Gastrocnemius medialis (tissue), 4 donors: ENCODE data around the gene SLC27A1. TPM values are rescaled to one million over a fixed set of nuclear protein-coding genes. Genes with fewer than 3 reads are reported as not detected.
"Not testable (repeated sequence)": the region's sequence is repeated elsewhere in the genome, so short reads cannot be mapped to it uniquely, and the experiment has no call there.

Experiments
- ATAC-seq, 2 donors: fragments of 150-250 bp; one replicate each; pipeline ENCODE4 v1.9.1; 2016
- DNase-seq, 2 donors: peaks; one replicate each; pipeline ENCODE4 v3.0.0-alpha.2; 2019
- H3K27ac ChIP-seq, 4 donors: fragments of 200-600 bp; sonication (generic); 1 replicate in 1 of 4; 2 replicates in 3 of 4; pipeline ENCODE4 v1.5.1; 2016 to 2018; ENCODE audit warnings: mild to moderate bottlenecking in 2 of 4, moderate library complexity in 1 of 4
- H3K27me3 ChIP-seq, 3 donors: fragments of 200-600 bp; sonication (generic) in 2 of 3; 1 replicate in 1 of 3; 2 replicates in 2 of 3; pipeline versions ENCODE4 v1.5.1 to v1.6.0; 2016 to 2019; ENCODE audit warnings: mild to moderate bottlenecking in 1 of 3, moderate library complexity in 1 of 3
- H3K36me3 ChIP-seq, 2 donors: fragments of 200-600 bp; sonication (generic) in 1 of 2; one replicate each; pipeline ENCODE4 v1.5.1; 2017 to 2018
- H3K4me1 ChIP-seq, 2 donors: fragments of 200-600 bp; sonication (generic) in 1 of 2; one replicate each; pipeline ENCODE4 v1.5.1; 2016 to 2017; ENCODE audit warnings: mild to moderate bottlenecking in 2 of 2
- H3K4me3 ChIP-seq, 4 donors: fragments of 200-600 bp; sonication (generic) in 3 of 4; 1 replicate in 1 of 4; 2 replicates in 3 of 4; pipeline ENCODE4 v1.5.1; 2016 to 2019; ENCODE audit warnings: mild to moderate bottlenecking in 2 of 4
- H3K9me3 ChIP-seq, 3 donors: fragments of 200-600 bp; sonication (generic) in 2 of 3; 1 replicate in 1 of 3; 2 replicates in 2 of 3; pipeline ENCODE4 v1.5.1; 2016 to 2019
- CTCF ChIP-seq, 5 experiments: fragments of 450-650 bp in 3 of 5; fragments of 200-600 bp in 2 of 5; sonication (generic) in 2 of 5; IDR thresholded peaks in 4 of 5; conservative IDR thresholded peaks in 1 of 5; 1 replicate in 4 of 5; 2 replicates in 1 of 5; pipeline ENCODE4 v1.5.1; 2016 to 2019; ENCODE audit warnings: antibody characterized with exemption in 5 of 5, mild to moderate bottlenecking in 3 of 5, moderate library complexity in 3 of 5
- POLR2A ChIP-seq, 2 donors: fragments of 450-650 bp; IDR thresholded peaks; one replicate each; pipeline ENCODE4 v1.6.1; 2017; ENCODE audit warnings: antibody characterized with exemption in 2 of 2, mild to moderate bottlenecking in 2 of 2, moderate library complexity in 2 of 2
- in situ Hi-C, 4 donors: fragments of 200-750 bp; cut with MboI; loops; one replicate each; pipeline versions ENCODE4 v1.15.0 to v1.8.0; 2017; ENCODE audit warnings: low sequenced_read_pairs in 4 of 4
- intact Hi-C: fragments of 100-400 bp; cut with DNase I; formaldehyde crosslinking; loops from one replicate; pipeline ENCODE4 v1.15.1; 2023; ENCODE audit warnings: low total_unique reads
- total RNA-seq, 4 donors: library from RNA; depleted of rRNA; stranded (reverse); fragments of >200 nt; gene quantifications; one replicate each; pipeline versions ENCODE4 v1.1.0 to v1.2.3, GENCODE V29; 2016

The SLC27A1 gene
- total RNA-seq, 4 donors from 2014 or later, result 20.7 to 53.8 (median 43.7) TPM

GRCh38 chr19:17550076-17550667 lies 79.8 kb downstream of the SLC27A1 start:
- intact Hi-C loops, result loop anchor here (10.0 kb wide), 1 partner anchor 215 kb away; the partner anchor contains the start of genes ANO8 and GTPBP3
- in situ Hi-C loops, result no loop called here
- DNase-seq (no peak), ATAC-seq (no peak)
- no peak overlapping the region for H3K4me3 ChIP-seq
- no peaks in the 10 kb centered on the region for H3K9me3 ChIP-seq
- H3K4me1 ChIP-seq, result peaks cover 4 to 11% of the 10 kb centered on the region in 2 donors
- no peaks in the 10 kb centered on the region for H3K27me3 ChIP-seq
- no peaks in the 10 kb centered on the region for H3K36me3 ChIP-seq
- TF ChIP-seq POLR2A (IDR thresholded peaks at IDR 0.05), result no peak
- no peak for TF ChIP-seq CTCF (IDR thresholded peaks at IDR 0.05 in 4 of 5, conservative IDR thresholded peaks at IDR 0.05 in 1 of 5)
- no peak overlapping the region for H3K27ac ChIP-seq

GRCh38 chr19:17552735-17553134 lies 82.4 kb downstream of the SLC27A1 start:
- H3K9me3 ChIP-seq, H3K4me3 ChIP-seq, in situ Hi-C loops, ATAC-seq, H3K27me3 ChIP-seq, DNase-seq, H3K36me3 ChIP-seq: not testable (repeated sequence)
- Histone ChIP-seq H3K4me1 (peaks cover 13 to 19% of the 10 kb centered on the region in 2 donors), H3K27ac (peak overlapping the region in 3 of 4 donors; percentile 51 to 59 (median 58))
- intact Hi-C loops, result loop anchor here (10.0 kb wide), 1 partner anchor 218 kb away; the partner anchor contains the start of genes ANO8 and GTPBP3

- DNase-seq (peak; percentile 70 to 74), ATAC-seq (peak; percentile 44 to 62)
- H3K27me3 ChIP-seq, result no peaks in the 10 kb centered on the region
- peak overlapping the region; percentile 51 to 71 (median 58) for H3K27ac ChIP-seq
- peaks cover 0 to 4% of the 10 kb centered on the region in 2 donors for H3K36me3 ChIP-seq
- H3K4me3 ChIP-seq, result no peak overlapping the region
- TF ChIP-seq POLR2A (IDR thresholded peaks at IDR 0.05) (no peak), CTCF (IDR thresholded peaks at IDR 0.05 in 4 of 5, conservative IDR thresholded peaks at IDR 0.05 in 1 of 5) (no peak)
- in situ Hi-C loops, result no loop called here
- peaks cover 13 to 19% of the 10 kb centered on the region in 2 donors for H3K4me1 ChIP-seq
- intact Hi-C loops, result loop anchor here (10.0 kb wide), 1 partner anchor 218 kb away; the partner anchor contains the start of genes ANO8 and GTPBP3
- H3K9me3 ChIP-seq, result no peaks in the 10 kb centered on the region
Observed at GRCh38 chr19:17553256-17553655, 82.9 kb downstream of the SLC27A1 start.

- Histone ChIP-seq H3K27me3 (no peaks in the 10 kb centered on the region), H3K4me1 (peaks cover 13 to 25% of the 10 kb centered on the region in 2 donors), H3K4me3 (peak overlapping the region; percentile 62 to 93 (median 74)), H3K9me3 (no peaks in the 10 kb centered on the region), H3K36me3 (peaks cover 0 to 16% of the 10 kb centered on the region in 2 donors), H3K27ac (peak overlapping the region; percentile 72 to 86 (median 85))
- DNase-seq, result no peak
- peak in 1 of 2 donors; percentile 14 for ATAC-seq
- TF ChIP-seq CTCF (IDR thresholded peaks at IDR 0.05 in 4 of 5, conservative IDR thresholded peaks at IDR 0.05 in 1 of 5) (no peak), POLR2A (IDR thresholded peaks at IDR 0.05) (no peak)
- in situ Hi-C loops, result no loop called here
- intact Hi-C loops, result loop anchor here (1.0 to 10.0 kb wide), 4 partner anchors 42 to 309 kb away; partner anchors contain the start of genes ANO8, GTPBP3 and SLC27A1
Observed at GRCh38 chr19:17554968-17555479, 84.7 kb downstream of the SLC27A1 start.

- Histone ChIP-seq H3K4me3 (peak within 1 kb of the TSS; percentile 62 to 100 (median 87)), H3K27ac (peak within 1 kb of the TSS; percentile 72 to 86 (median 85)), H3K36me3 (peaks cover 0 to 20% of the 10 kb centered on the region in 2 donors), H3K9me3 (no peaks in the 10 kb centered on the region), H3K4me1 (peaks cover 13 to 25% of the 10 kb centered on the region in 2 donors), H3K27me3 (no peaks in the 10 kb centered on the region)
- in situ Hi-C loops (no loop called here), intact Hi-C loops (loop anchor here (1.0 to 10.0 kb wide), 4 partner anchors 42 to 309 kb away; partner anchors contain the start of genes ANO8, GTPBP3 and SLC27A1)
- DNase-seq (peak; percentile 97 to 98), ATAC-seq (peak; percentile 95)
- TF ChIP-seq POLR2A (IDR thresholded peaks at IDR 0.05), result peak; percentile 62 to 72
- peak in 1 of 5 experiments; percentile 19 for TF ChIP-seq CTCF (IDR thresholded peaks at IDR 0.05 in 4 of 5, conservative IDR thresholded peaks at IDR 0.05 in 1 of 5)
Observed at GRCh38 chr19:17555480-17555928, 85.2 kb downstream of the SLC27A1 start, which contains the start of gene COLGALT1. TSS of gene COLGALT1 (plus strand) at chr19:17555649. CDS start at chr19:17555714, 65 bp downstream.
